Ishikawa (cell line): ENCODE measurements around the gene MTFP1.

Experiments
- EGR1 ChIP-seq: IDR thresholded peaks from 2 replicates; pipeline ENCODE4 v1.6.1; 2012
- EP300 ChIP-seq: IDR thresholded peaks from 2 replicates; pipeline ENCODE4 v1.6.1; 2012; ENCODE audit warnings: borderline replicate concordance
- FOXM1 ChIP-seq: IDR thresholded peaks from 2 replicates; pipeline ENCODE4 v1.6.1; 2012; ENCODE audit warnings: low read depth, borderline replicate concordance
- MAX ChIP-seq: IDR thresholded peaks from 2 replicates; pipeline ENCODE4 v1.6.1; 2012
- NFIC ChIP-seq: IDR thresholded peaks from 2 replicates; pipeline ENCODE4 v1.6.1; 2012
- RAD21 ChIP-seq: IDR thresholded peaks from 2 replicates; pipeline ENCODE4 v1.6.1; 2012; ENCODE audit warnings: low read depth
- REST ChIP-seq: IDR thresholded peaks from 2 replicates; pipeline ENCODE4 v1.6.1; 2012; ENCODE audit warnings: low read depth, mild to moderate bottlenecking
- TAF1 ChIP-seq: IDR thresholded peaks from 2 replicates; pipeline ENCODE4 v1.6.1; 2012; ENCODE audit warnings: low read depth, mild to moderate bottlenecking
- TCF12 ChIP-seq: IDR thresholded peaks from 2 replicates; pipeline ENCODE4 v1.6.1; 2012; ENCODE audit warnings: low read depth
- USF1 ChIP-seq: IDR thresholded peaks from 2 replicates; pipeline ENCODE4 v1.6.1; 2012
- YY1 ChIP-seq: IDR thresholded peaks from 2 replicates; pipeline ENCODE4 v1.6.1; 2012; ENCODE audit warnings: low read depth
- ZBTB7A ChIP-seq: IDR thresholded peaks from 2 replicates; pipeline ENCODE4 v1.6.1; 2012; ENCODE audit warnings: low read depth

DNA sequence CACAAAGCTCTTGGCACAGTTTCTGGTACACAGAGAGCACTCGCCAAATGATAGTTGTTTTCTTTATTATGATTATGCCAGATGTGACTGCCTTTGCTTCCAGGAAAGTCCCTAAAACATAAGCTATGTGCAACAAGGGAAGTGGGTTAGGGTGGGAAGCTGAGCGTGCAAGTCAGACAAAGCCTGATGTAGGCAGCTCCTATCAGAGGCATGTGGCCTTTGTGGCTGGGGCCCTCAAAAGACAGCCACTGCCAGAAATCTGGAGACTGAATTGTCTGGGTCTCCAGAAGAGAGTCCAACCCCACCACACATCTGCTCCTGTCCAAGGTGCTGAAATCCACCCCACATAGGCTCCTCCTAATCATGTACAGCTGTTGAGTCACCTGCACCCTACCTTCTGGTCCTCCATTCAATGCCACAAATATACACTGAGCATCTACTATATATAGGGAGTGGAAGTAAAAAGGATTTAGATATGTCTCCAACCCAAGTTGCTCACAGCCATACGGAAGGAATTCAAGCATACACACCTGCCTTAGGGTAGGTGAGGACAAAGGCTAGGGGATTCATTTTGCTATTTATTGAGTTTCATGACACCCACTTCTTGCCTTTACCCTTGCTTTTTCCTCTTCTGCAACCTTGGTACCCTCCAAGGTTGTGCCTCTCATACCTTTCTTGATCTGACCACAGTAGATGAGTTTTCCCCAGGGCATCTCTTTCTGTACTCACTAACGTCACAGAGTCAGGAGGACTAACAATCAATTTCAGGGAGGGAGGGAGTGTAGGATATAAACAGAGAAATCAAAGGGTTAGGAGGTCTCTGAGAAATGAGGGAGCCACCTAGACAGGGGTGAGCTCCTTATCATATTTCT is 33.8 kb downstream of the MTFP1 start:
- no peak for TF ChIP-seq MAX
- TF ChIP-seq USF1 = no peak
- TF ChIP-seq YY1 = no peak
- TF ChIP-seq RAD21 = no peak
- TF ChIP-seq EP300 = no peak
- peak; percentile 97 for TF ChIP-seq REST
- no peak for TF ChIP-seq TAF1
- no peak for TF ChIP-seq EGR1
- no peak for TF ChIP-seq ZBTB7A
- TF ChIP-seq TCF12 = no peak
- no peak for TF ChIP-seq FOXM1
- no peak for TF ChIP-seq NFIC
